HG03103 (cell line): Measurements from ENCODE around the gene ERLEC1.
"Not testable (repeated sequence)": the region's sequence is repeated elsewhere in the genome, so short reads cannot be mapped to it uniquely, and the experiment has no call there.

Experiments
- ATAC-seq: cut with Tn5 transposase; IDR thresholded peaks from one replicate; pipeline ENCODE4 v1.9.1; 2021; ENCODE audit warnings: low read depth; ENCODE audit not compliant: unreplicated experiment

Gene ERLEC1

GRCh38 chr2:53827398-53828175, 40.7 kb downstream of the ERLEC1 start:
- no peak for ATAC-seq

GRCh38 chr2:53828331-53828730, 41.5 kb downstream of the ERLEC1 start:
- ATAC-seq = no peak

- ATAC-seq = no peak
Measured at GRCh38 chr2:53829273-53829979, 42.6 kb downstream of the ERLEC1 start.

GRCh38 chr2:53829980-53830290, 43.1 kb downstream of the ERLEC1 start:
- not testable (repeated sequence) for ATAC-seq

- no peak for ATAC-seq
Measured at GRCh38 chr2:53840580-53840979, 53.7 kb downstream of the ERLEC1 start.

- ATAC-seq = not testable (repeated sequence)
Measured at GRCh38 chr2:53841651-53842050, 54.8 kb downstream of the ERLEC1 start.

GRCh38 chr2:53842891-53843290, 56.0 kb downstream of the ERLEC1 start:
- no peak for ATAC-seq

GRCh38 chr2:53843595-53843994, 56.8 kb downstream of the ERLEC1 start:
- ATAC-seq = no peak

- ATAC-seq = no peak
Measured at GRCh38 chr2:53848062-53848461, 61.2 kb downstream of the ERLEC1 start.

- not testable (repeated sequence) for ATAC-seq
Measured at GRCh38 chr2:53851052-53851757, 64.4 kb downstream of the ERLEC1 start.

GRCh38 chr2:53852532-53852931, 65.7 kb downstream of the ERLEC1 start:
- no peak for ATAC-seq

GRCh38 chr2:53854678-53855077, 67.8 kb downstream of the ERLEC1 start:
- no peak for ATAC-seq

GRCh38 chr2:53856272-53856671, 69.4 kb downstream of the ERLEC1 start:
- ATAC-seq = no peak

- ATAC-seq = no peak
Measured at GRCh38 chr2:53859206-53860181, 72.7 kb downstream of the ERLEC1 start, which contains the start of gene GPR75. Gene GPR75 (minus strand): TSS chr2:53859967. CDS start chr2:53854756, 5,211 bp downstream.

- no peak for ATAC-seq
Measured at GRCh38 chr2:53861824-53862223, 75.0 kb downstream of the ERLEC1 start.

- no peak for ATAC-seq
Measured at GRCh38 chr2:53863538-53864227, 76.8 kb downstream of the ERLEC1 start.

- ATAC-seq = no peak
Measured at GRCh38 chr2:53865264-53865663, 78.4 kb downstream of the ERLEC1 start.

- ATAC-seq = no peak
Measured at GRCh38 chr2:53865962-53866361, 79.1 kb downstream of the ERLEC1 start.

GRCh38 chr2:53867169-53867568, 80.3 kb downstream of the ERLEC1 start:
- ATAC-seq = no peak

GRCh38 chr2:53867773-53868172, 80.9 kb downstream of the ERLEC1 start:
- no peak for ATAC-seq
